ENCODE results near the gene BSG.

Gene BSG

DNA sequence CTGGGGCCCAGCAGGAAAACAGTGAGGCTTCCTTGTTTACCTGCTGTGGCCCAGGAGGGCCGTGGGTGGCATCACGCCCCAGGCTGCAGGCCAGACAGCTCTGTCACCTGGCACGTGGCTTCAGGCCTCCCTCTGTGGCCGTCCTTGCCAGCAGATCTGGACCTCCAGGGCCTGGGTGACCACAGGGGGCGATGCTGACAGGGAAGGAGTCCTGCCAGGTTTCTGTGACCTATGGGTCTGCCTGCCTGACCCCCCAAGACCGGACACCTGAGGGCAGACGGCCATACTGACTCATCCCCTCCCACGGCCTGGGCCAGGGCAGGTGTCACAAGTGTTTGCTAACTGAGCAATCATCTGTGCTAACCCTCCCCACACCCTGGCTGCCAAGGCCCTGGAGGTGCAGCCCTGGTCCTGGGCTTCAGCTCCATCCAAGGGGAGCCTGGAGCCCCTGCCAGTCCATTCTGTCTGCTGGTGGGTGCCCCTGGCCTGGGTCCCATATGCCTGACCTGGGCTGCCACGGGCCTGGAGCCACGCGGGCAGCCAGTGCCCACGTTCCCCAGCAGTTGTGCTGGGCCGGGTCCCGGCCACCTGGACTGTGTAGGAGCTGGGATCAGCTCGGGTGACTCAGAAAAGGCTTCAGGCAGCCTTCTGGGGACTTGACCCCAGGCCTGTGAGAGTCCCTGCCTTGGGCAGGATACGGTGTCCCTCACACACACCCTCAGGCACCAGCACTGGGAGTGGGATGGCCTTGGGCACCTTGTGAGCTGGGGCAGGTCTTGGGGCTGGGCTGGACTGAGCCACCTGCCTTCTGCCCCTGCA, 37.2 kb upstream of the BSG start:
- DNase-seq (ENCODE audit: low read depth, low spot score) = no peak
- in situ Hi-C loops (cut with HindIII; ENCODE audit: low sequenced_read_pairs) = no loop called here
- H3K4me3 ChIP-seq (ENCODE audit: low read depth, low read length) = no peak overlapping the region
- TF ChIP-seq, protein P1, sequence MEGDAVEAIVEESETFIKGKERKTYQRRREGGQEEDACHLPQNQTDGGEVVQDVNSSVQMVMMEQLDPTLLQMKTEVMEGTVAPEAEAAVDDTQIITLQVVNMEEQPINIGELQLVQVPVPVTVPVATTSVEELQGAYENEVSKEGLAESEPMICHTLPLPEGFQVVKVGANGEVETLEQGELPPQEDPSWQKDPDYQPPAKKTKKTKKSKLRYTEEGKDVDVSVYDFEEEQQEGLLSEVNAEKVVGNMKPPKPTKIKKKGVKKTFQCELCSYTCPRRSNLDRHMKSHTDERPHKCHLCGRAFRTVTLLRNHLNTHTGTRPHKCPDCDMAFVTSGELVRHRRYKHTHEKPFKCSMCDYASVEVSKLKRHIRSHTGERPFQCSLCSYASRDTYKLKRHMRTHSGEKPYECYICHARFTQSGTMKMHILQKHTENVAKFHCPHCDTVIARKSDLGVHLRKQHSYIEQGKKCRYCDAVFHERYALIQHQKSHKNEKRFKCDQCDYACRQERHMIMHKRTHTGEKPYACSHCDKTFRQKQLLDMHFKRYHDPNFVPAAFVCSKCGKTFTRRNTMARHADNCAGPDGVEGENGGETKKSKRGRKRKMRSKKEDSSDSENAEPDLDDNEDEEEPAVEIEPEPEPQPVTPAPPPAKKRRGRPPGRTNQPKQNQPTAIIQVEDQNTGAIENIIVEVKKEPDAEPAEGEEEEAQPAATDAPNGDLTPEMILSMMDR (IDR thresholded peaks at IDR 0.05; ENCODE audit: low read depth, low read length) = no peak

DNA sequence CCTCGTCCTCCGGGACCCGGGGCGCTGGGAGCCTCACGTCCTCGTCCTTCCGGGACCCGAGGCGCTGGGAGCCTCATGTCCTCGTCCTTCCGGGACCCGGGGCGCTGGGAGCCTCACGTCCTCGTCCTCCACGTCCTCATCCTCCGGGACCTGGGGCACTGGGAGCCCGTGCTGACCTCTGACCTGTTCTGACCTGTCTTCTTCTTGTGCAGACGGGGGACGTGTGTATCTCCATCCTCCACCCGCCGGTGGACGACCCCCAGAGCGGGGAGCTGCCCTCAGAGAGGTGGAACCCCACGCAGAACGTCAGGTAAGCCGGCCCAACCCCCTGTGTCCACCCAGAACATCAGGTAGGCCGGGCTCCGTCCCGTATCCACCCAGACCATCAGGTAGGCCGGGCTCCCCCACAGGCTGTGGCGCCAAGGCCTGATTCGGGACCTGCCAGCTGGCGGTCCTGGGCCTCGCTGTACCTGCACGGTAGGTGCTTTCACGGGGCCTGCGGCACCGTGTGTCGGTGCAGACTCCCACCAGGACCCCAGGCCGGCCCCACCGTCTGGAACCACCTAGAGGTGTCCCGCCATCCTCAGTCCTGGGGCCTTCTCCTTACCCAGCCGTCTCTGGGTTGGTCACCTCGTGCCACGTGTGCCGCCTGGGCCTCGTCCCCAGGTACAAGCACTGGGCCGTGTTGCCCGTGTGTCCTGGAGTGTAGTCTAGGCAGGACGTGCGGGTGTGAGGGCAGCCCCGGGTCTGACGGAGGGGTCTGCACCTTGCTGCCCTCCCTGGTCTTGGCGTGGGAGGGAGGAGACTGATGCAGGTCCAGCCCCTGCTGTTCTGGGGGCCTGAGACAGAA, 36.1 kb upstream of the BSG start:
- DNase-seq (ENCODE audit: low read depth, low spot score) = no peak
- in situ Hi-C loops (cut with HindIII; ENCODE audit: low sequenced_read_pairs) = no loop called here
- no peak overlapping the region for H3K4me3 ChIP-seq (ENCODE audit: low read depth, low read length)
- TF ChIP-seq, protein P1 (IDR thresholded peaks at IDR 0.05; ENCODE audit: low read depth, low read length) = no peak

DNA sequence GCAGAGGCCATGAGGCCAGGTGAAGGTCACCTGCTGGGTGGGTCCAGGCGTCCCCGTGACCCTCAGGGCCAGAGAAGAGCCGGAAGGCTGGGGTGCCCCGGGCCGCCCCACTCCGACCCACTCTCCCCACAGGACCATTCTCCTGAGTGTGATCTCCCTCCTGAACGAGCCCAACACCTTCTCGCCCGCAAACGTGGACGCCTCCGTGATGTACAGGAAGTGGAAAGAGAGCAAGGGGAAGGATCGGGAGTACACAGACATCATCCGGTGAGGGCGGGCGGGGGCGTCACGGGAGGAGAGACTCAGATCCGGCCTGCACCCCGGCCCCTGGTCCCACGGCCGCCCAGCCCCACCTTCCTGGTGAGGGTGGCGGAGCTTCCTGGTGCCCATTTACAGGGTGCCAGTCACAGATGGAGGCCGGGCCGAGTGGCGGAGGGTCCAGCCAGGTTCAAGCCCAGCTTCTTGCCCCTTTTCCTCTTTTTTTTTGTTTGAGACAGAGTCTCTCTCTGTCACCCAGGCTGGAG, 35.5 kb upstream of the BSG start:
- in situ Hi-C loops (cut with HindIII; ENCODE audit: low sequenced_read_pairs) = no loop called here
- TF ChIP-seq, protein P1 (IDR thresholded peaks at IDR 0.05; ENCODE audit: low read depth, low read length) = no peak
- no peak for DNase-seq (ENCODE audit: low read depth, low spot score)
- H3K4me3 ChIP-seq (ENCODE audit: low read depth, low read length) = no peak overlapping the region

DNA sequence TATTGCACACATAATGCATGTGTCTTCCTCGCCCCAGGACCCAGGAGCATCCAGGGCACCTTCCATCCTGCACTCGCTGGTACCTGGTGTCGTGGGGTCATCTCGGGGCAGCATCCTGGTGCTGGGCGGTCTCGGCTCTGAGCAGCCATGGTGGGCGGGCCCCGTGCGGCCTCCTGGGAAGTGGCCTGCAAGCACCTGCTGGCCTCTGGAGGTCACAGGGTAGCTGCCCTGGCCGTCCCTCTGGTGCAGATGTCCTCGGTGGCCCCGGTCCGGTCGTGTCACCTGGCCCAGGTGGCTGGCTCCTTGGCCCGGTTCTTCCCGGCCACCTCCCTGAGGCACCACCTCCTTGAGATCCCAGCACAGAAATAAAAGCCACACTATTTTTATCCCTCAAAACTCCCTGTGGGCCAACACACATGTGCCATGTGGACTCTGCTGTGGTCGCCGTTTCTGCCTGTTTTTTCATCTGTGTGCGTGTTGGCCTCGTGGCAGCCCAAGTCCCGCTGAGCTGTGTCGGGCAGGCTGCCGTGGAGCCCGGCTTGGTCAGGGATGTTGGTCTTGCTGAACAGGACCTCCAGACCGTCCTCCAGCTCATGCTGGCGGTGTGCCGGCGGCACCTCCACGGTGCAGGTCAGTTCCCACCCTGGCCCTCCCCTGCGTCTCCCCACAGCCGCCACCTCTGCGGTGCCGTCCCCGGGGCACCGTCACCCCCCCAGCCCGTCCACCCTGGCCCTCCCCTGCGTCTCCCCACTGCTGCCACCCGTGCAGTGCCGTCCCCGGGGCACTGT, 33.6 kb upstream of the BSG start:
- in situ Hi-C loops (cut with HindIII; ENCODE audit: low sequenced_read_pairs) = no loop called here
- H3K4me3 ChIP-seq (ENCODE audit: low read depth, low read length) = no peak overlapping the region
- no peak for DNase-seq (ENCODE audit: low read depth, low spot score)
- TF ChIP-seq, protein P1 (IDR thresholded peaks at IDR 0.05; ENCODE audit: low read depth, low read length) = no peak

DNA sequence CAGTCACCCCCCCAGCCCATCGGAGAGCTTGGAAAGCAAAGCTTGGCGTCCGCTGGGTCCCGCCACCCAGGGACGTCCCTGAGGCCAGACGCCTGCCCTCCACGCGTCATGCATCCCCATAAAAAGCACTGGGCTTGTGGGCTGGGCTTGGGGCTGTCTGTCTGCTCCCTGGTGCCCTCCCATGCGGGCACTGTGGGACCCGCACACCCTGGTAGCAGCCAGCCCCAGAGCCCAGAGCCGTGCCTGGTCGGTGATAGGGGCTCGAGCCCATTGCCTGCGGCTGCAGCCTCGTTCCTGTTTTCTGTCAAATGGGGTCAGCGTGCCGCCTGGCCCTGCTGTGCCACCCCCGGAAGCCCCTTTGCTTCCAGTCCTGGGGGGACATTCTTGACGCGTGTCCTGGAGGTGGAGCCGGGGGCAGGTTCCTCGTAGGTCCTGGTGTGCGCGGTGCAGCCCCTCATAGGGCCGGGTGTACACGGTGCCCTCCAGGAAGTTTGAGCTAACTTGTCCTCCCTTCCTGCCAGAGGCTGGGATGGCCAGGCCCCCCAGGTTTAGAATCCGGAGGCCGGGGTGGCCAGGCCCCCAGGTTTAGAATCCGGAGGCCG, 32.9 kb upstream of the BSG start:
- DNase-seq (ENCODE audit: low read depth, low spot score) = no peak
- in situ Hi-C loops (cut with HindIII; ENCODE audit: low sequenced_read_pairs) = no loop called here
- H3K4me3 ChIP-seq (ENCODE audit: low read depth, low read length) = no peak overlapping the region
- TF ChIP-seq, protein P1 (IDR thresholded peaks at IDR 0.05; ENCODE audit: low read depth, low read length) = no peak
